A549 (cell line): Measurements from ENCODE around the gene R3HDM2. TPM values are rescaled to one million over a fixed set of nuclear protein-coding genes. Genes with fewer than 3 reads are reported as not detected.

Experiments used
- ATAC-seq, 2 experiments: fragments of 200-7000 bp in 1 of 2; fragments of >200 bp in 1 of 2; cut with Nextera tagmentation in 1 of 2; cut with Tn5 transposase in 1 of 2; 3 replicates each; pipeline versions ENCODE4 v1.8.0 to v1.9.1; 2018 to 2020; ENCODE audit warnings: mild to moderate bottlenecking in 1 of 2, moderate library complexity in 1 of 2
- CTCF ChIA-PET: fragments of 300-600 bp; sonication (Branson Sonifier 250); formaldehyde crosslinking; extraction: SDS; loops from one replicate; lab custom pipeline; 2021; ENCODE audit warnings: antibody characterized with exemption, inconsistent platforms; lab: Yijun Ruan, JAX
- POLR2A ChIA-PET: fragments of 350-600 bp; formaldehyde crosslinking; extraction: SDS; loops from one replicate; lab custom pipeline; 2021; ENCODE audit warnings: antibody characterized with exemption, inconsistent platforms; lab: Yijun Ruan, JAX
- DNase-seq, 2 experiments: peaks; one replicate each; pipeline versions ENCODE4 v3.0.0 to v3.0.0-alpha.2; 2011 to 2016; ENCODE audit warnings: low read depth in 1 of 2, low spot score in 1 of 2
- FAIRE-seq: peaks from 2 replicates; lab custom pipeline; 2011; peaks lifted over from hg19 to GRCh38; lab: Jason Lieb, UNC
- H3K27ac ChIP-seq, 2 experiments: fragments of >200 bp; sonication (Bioruptor Twin); formaldehyde crosslinking; 3 replicates each; pipeline ENCODE4 v1.5.1; 2016 to 2017
- H3K4me1 ChIP-seq: fragments of >200 bp; sonication (Bioruptor Twin); formaldehyde crosslinking; 3 replicates; pipeline ENCODE4 v1.6.1; 2016
- H3K4me2 ChIP-seq: fragments of >200 bp; sonication (Bioruptor Twin); formaldehyde crosslinking; 3 replicates; pipeline ENCODE4 v1.6.1; 2016
- H3K4me3 ChIP-seq: fragments of >200 bp; sonication (Bioruptor Twin); formaldehyde crosslinking; 3 replicates; pipeline ENCODE4 v1.5.1; 2016
- H3K9me3 ChIP-seq: fragments of >200 bp; sonication (Bioruptor Twin); formaldehyde crosslinking; 3 replicates; pipeline ENCODE4 v1.6.1; 2016
- CBX8 ChIP-seq: fragments of 200-600 bp; sonication (generic); IDR thresholded peaks from 2 replicates; pipeline ENCODE4 v1.6.1; 2016
- EHF ChIP-seq: fragments of 250-450 bp; sonication (Bioruptor Pico); IDR thresholded peaks from 2 replicates; pipeline ENCODE4 v1.5.0; 2020; ENCODE audit warnings: mild to moderate bottlenecking
- ELK1 ChIP-seq: fragments of 150-350 bp; IDR thresholded peaks from 2 replicates; pipeline ENCODE4 v1.6.1; 2014; ENCODE audit warnings: low read depth, mild to moderate bottlenecking, low read length
- ESRRA ChIP-seq: fragments of 150-350 bp; IDR thresholded peaks from 2 replicates; pipeline ENCODE4 v1.6.1; 2014; ENCODE audit warnings: mild to moderate bottlenecking, low read length, borderline replicate concordance
- FOSB ChIP-seq: fragments of 250-450 bp; sonication (Bioruptor Pico); IDR thresholded peaks from 2 replicates; pipeline ENCODE4 v1.5.0; 2020; ENCODE audit warnings: mild to moderate bottlenecking, moderate library complexity
- GATA3 ChIP-seq: IDR thresholded peaks from 2 replicates; pipeline ENCODE4 v1.6.1; 2012; ENCODE audit warnings: borderline replicate concordance
- HES2 ChIP-seq: fragments of >200 bp; sonication (Bioruptor Twin); formaldehyde crosslinking; IDR thresholded peaks from 2 replicates; pipeline ENCODE4 v1.6.1; 2016
- HOXB5 ChIP-seq: fragments of 250-450 bp; sonication (Bioruptor Pico); IDR thresholded peaks from 2 replicates; pipeline ENCODE4 v1.5.0; 2020; ENCODE audit warnings: mild to moderate bottlenecking, moderate library complexity
- JUN ChIP-seq, 2 experiments: fragments of >200 bp; sonication (Bioruptor Twin); formaldehyde crosslinking; IDR thresholded peaks; 2 replicates in 1 of 2; 3 replicates in 1 of 2; pipeline ENCODE4 v1.6.1; 2016 to 2017
- KDM5A ChIP-seq: fragments of 200-600 bp; sonication (generic); IDR thresholded peaks from 2 replicates; pipeline ENCODE4 v1.6.1; 2016; ENCODE audit warnings: antibody characterized with exemption, mild to moderate bottlenecking
- MAFK ChIP-seq: fragments of 450-650 bp; IDR thresholded peaks from 2 replicates; pipeline ENCODE4 v1.6.1; 2014; ENCODE audit not compliant: partially characterized antibody
- NPAS2 ChIP-seq: fragments of 250-450 bp; sonication (Bioruptor Pico); IDR thresholded peaks from 2 replicates; pipeline ENCODE4 v1.8.0; 2022; ENCODE audit warnings: mild to moderate bottlenecking, moderate library complexity, borderline replicate concordance
- NR3C1 ChIP-seq: fragments of >200 bp; sonication (Bioruptor Twin); formaldehyde crosslinking; IDR thresholded peaks from 3 replicates; pipeline ENCODE4 v1.6.1; 2017
- POLR2A ChIP-seq: IDR thresholded peaks from 2 replicates; pipeline ENCODE4 v1.6.1; 2012; ENCODE audit warnings: mild to moderate bottlenecking, low read length
- POLR2AphosphoS2 ChIP-seq: conservative IDR thresholded peaks from 2 replicates; pipeline ENCODE4 v1.6.1; 2012; ENCODE audit warnings: low read length, improper control_type of control experiment, inconsistent platforms
- RARB ChIP-seq: fragments of 250-450 bp; sonication (Bioruptor Pico); IDR thresholded peaks from 2 replicates; pipeline ENCODE4 v1.8.0; 2021; ENCODE audit warnings: mild to moderate bottlenecking, moderate library complexity
- REST ChIP-seq: fragments of 200-600 bp; sonication (generic); IDR thresholded peaks from 2 replicates; pipeline ENCODE4 v1.6.1; 2016; ENCODE audit warnings: antibody characterized with exemption, mild to moderate bottlenecking, moderate library complexity
- RFX5 ChIP-seq: fragments of 450-650 bp; IDR thresholded peaks from 2 replicates; pipeline ENCODE4 v1.7.1; 2014; ENCODE audit warnings: antibody characterized with exemption, mild to moderate bottlenecking, moderate library complexity
- SREBF2 ChIP-seq: fragments of 450-650 bp; IDR thresholded peaks from 2 replicates; pipeline ENCODE4 v1.6.1; 2014; ENCODE audit warnings: mild to moderate bottlenecking, moderate library complexity
- TFCP2L1 ChIP-seq: fragments of 250-450 bp; sonication (Bioruptor Pico); IDR thresholded peaks from 2 replicates; pipeline ENCODE4 v1.5.0; 2021; ENCODE audit warnings: mild to moderate bottlenecking
- TP53 ChIP-seq: fragments of 250-450 bp; sonication (Bioruptor Pico); IDR thresholded peaks from 2 replicates; pipeline ENCODE4 v1.5.0; 2021; ENCODE audit warnings: mild to moderate bottlenecking, moderate library complexity
- USF2 ChIP-seq: fragments of 450-650 bp; IDR thresholded peaks from 2 replicates; pipeline ENCODE4 v1.6.1; 2014; ENCODE audit warnings: antibody characterized with exemption
- ZC3H11A ChIP-seq: fragments of 450-650 bp; IDR thresholded peaks from 2 replicates; pipeline ENCODE4 v1.6.1; 2014; ENCODE audit warnings: antibody characterized with exemption, mild to moderate bottlenecking
- ZFP36 ChIP-seq: fragments of 450-650 bp; IDR thresholded peaks from 2 replicates; pipeline ENCODE4 v1.6.1; 2014; ENCODE audit warnings: borderline replicate concordance; ENCODE audit not compliant: partially characterized antibody
- ZNF302 ChIP-seq: fragments of 250-450 bp; sonication (Bioruptor Pico); IDR thresholded peaks from 2 replicates; pipeline ENCODE4 v1.9.0; 2021; ENCODE audit warnings: inconsistent platforms, mild to moderate bottlenecking, moderate library complexity
- WGBS: methylation state at CpG from one replicate; pipeline ENCODE4 v1.1.6; 2017; ENCODE audit errors: missing lambda C conversion rate; 5-methylcytosine and 5-hydroxymethylcytosine counted together
- polyA plus RNA-seq, 4 experiments: library from polyadenylated mRNA; depleted of rRNA in 3 of 4; stranded (reverse); fragments of >200 nt; fragmentation: RNase III in 1 of 4; extraction: RNeasy Plus Mini Kit Qiagen cat#74134 plus additional on column Dnase treatment in 1 of 4; gene quantifications; 2 replicates in 3 of 4; 3 replicates in 1 of 4; pipeline ENCODE4 v1.2.3, GENCODE V29; 2011 to 2017
- TF ChIP-seq, protein P1 (sequence below): IDR thresholded peaks from 2 replicates; pipeline ENCODE4 v1.6.1; 2012
- TF ChIP-seq, protein P2 (sequence below): IDR thresholded peaks from 2 replicates; pipeline ENCODE4 v1.6.1; 2012; ENCODE audit warnings: low read depth, borderline replicate concordance
- TF ChIP-seq, protein P3 (sequence below): IDR thresholded peaks from 2 replicates; pipeline ENCODE4 v1.6.1; 2012

Gene R3HDM2
- polyA plus RNA-seq, 2 of the 4 experiments (the other 2 are of a cell fraction) = 14.0 to 30.6 TPM

GRCh38 chr12:57438400-57438799 lies 7.6 kb upstream of the R3HDM2 start:
- no peak for DNase-seq
- peaks cover 6% of the 10 kb centered on the region; the same call in 1 of the 3 replicates for H3K4me1 ChIP-seq
- no peak for ATAC-seq
- TF ChIP-seq RARB (CRISPR knock-in tag) (no peak), MAFK (no peak), NPAS2 (CRISPR knock-in tag) (no peak), EHF (CRISPR knock-in tag) (no peak), GATA3 (no peak), CBX8 (no peak), REST (no peak), HES2 (no peak), ZNF302 (no peak), NR3C1 (no peak), POLR2A (no peak), RFX5 (no peak), TFCP2L1 (CRISPR knock-in tag) (no peak), USF2 (no peak), ZC3H11A (no peak), ZFP36 (no peak), ESRRA (no peak)
- TF ChIP-seq, protein P1, sequence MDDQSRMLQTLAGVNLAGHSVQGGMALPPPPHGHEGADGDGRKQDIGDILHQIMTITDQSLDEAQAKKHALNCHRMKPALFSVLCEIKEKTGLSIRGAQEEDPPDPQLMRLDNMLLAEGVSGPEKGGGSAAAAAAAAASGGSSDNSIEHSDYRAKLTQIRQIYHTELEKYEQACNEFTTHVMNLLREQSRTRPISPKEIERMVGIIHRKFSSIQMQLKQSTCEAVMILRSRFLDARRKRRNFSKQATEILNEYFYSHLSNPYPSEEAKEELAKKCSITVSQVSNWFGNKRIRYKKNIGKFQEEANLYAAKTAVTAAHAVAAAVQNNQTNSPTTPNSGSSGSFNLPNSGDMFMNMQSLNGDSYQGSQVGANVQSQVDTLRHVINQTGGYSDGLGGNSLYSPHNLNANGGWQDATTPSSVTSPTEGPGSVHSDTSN = no peak
- POLR2A ChIA-PET = no interaction called here
- FAIRE-seq = no peak
- H3K27ac ChIP-seq = no peak overlapping the region
- H3K4me2 ChIP-seq = no peak overlapping the region
- CTCF ChIA-PET = interaction anchor here (1.4 to 3.9 kb wide), 3 partner anchors 14 to 199 kb away, joined by 3 to 22 read pairs (median 19); partner anchors contain the start of gene INHBE
- WGBS = 96% methylated on average over 1 of the region's 1 CpG
- peaks cover 15% of the 10 kb centered on the region for H3K9me3 ChIP-seq
- H3K4me3 ChIP-seq = no peak overlapping the region

DNA sequence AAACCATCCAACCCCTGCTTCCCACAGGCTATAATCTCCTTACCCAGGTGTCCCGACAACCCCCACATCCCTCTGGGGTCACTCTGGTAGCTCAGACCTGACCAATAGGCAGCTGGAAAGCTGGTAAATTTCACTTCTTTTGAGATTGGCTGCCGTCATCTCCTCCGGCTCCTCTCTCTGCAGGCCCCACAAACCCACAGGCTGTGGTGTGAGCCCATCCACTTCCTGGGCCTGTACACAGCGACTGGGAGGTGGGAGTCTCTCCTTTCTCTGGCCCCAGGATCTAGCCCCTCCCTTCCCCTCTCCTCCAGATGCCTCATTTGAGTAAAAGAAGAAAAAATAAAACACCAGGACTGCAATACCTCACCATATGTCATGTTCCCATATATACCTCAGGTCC lies 4.5 kb upstream of the R3HDM2 start:
- CTCF ChIA-PET = interaction anchor here (0.6 to 4.8 kb wide), 9 partner anchors 12 to 99 kb away, joined by 3 to 32 read pairs (median 4); partner anchors contain the start of genes GLI1 and INHBE
- no peak for FAIRE-seq
- Histone ChIP-seq H3K4me1 (peaks cover 13% of the 10 kb centered on the region; the same call in 2 of the 3 replicates), H3K9me3 (no peaks in the 10 kb centered on the region), H3K4me2 (no peak overlapping the region), H3K4me3 (no peak overlapping the region), H3K27ac (peak overlapping the region in 1 of 2 experiments; percentile 21; a peak in 1 of 6 replicates)
- no peak for ATAC-seq
- POLR2A ChIA-PET = no interaction called here
- TF ChIP-seq SREBF2 (no peak), FOSB (CRISPR knock-in tag) (no peak), NR3C1 (no peak), POLR2AphosphoS2 (no peak), GATA3 (no peak), ELK1 (no peak), TP53 (CRISPR knock-in tag) (no peak), USF2 (no peak), KDM5A (no peak), RFX5 (no peak), JUN (IDR thresholded peaks at IDR 0.05) (no peak), HOXB5 (no peak)
- TF ChIP-seq, protein P2, sequence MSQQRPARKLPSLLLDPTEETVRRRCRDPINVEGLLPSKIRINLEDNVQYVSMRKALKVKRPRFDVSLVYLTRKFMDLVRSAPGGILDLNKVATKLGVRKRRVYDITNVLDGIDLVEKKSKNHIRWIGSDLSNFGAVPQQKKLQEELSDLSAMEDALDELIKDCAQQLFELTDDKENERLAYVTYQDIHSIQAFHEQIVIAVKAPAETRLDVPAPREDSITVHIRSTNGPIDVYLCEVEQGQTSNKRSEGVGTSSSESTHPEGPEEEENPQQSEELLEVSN = no peak
- TF ChIP-seq, protein P1 = no peak
- TF ChIP-seq, protein P3, sequence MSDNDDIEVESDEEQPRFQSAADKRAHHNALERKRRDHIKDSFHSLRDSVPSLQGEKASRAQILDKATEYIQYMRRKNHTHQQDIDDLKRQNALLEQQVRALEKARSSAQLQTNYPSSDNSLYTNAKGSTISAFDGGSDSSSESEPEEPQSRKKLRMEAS = no peak
- DNase-seq = no peak
- WGBS = 62% methylated on average over 4 of the region's 4 CpGs
